Lower leg skin (tissue), 4 donors: ENCODE data around the gene COX4I1. TPM values are rescaled to one million over a fixed set of nuclear protein-coding genes. Genes with fewer than 3 reads are reported as not detected.

ENCODE experiments used
- DNase-seq, 2 donors: peaks; one replicate each; pipeline ENCODE4 v3.0.0-alpha.2; 2019; ENCODE audit warnings: low spot score in 2 of 2
- H3K4me3 ChIP-seq: fragments of 200-600 bp; sonication (generic); 2 replicates; pipeline ENCODE4 v1.5.1; 2017; ENCODE audit warnings: mild to moderate bottlenecking, low read depth; ENCODE audit not compliant: poor library complexity, severe bottlenecking
- POLR2A ChIP-seq, 2 donors: fragments of 450-650 bp; IDR thresholded peaks; one replicate each; pipeline ENCODE4 v1.6.1; 2016 to 2017; ENCODE audit warnings: antibody characterized with exemption in 2 of 2, mild to moderate bottlenecking in 1 of 2, moderate library complexity in 1 of 2
- WGBS, 2 donors: methylation state at CpG; one replicate each; pipeline ENCODE4 v1.1.5; 2018; 5-methylcytosine and 5-hydroxymethylcytosine counted together
- intact Hi-C: fragments of 100-400 bp; cut with DNase I; formaldehyde crosslinking; loops from one replicate; pipeline ENCODE4 v1.15.0; 2023; ENCODE audit warnings: low total_unique reads
- total RNA-seq, 4 donors: library from RNA; depleted of rRNA; stranded (reverse); fragments of >200 nt; gene quantifications; one replicate each; pipeline ENCODE4 v1.1.0, GENCODE V29; 2016
- TF ChIP-seq, protein P1 (sequence below), 3 donors: fragments of 450-650 bp; IDR thresholded peaks; one replicate each; pipeline ENCODE4 v1.5.1; 2016; ENCODE audit warnings: antibody characterized with exemption in 3 of 3, mild to moderate bottlenecking in 3 of 3, moderate library complexity in 2 of 3

The COX4I1 gene
- 100 to 1,000 TPM; 411 to 675 (median 548) TPM for total RNA-seq

GRCh38 chr16:85799497-85800320 is at the start of gene COX4I1, which contains the start of gene EMC8:
Gene COX4I1, plus strand, starts transcription at chr16:85799695. Its CDS starts 1,511 bp downstream, at chr16:85801206.
Gene EMC8, minus strand, starts transcription at chr16:85799544. Its CDS starts 249 bp downstream, at chr16:85799295.
- DNase-seq, result peak; percentile 92 to 99
- intact Hi-C loops, result no loop called here
- 0% methylated on average over 14 to 62 of the region's 87 CpGs for WGBS, 2 donors
- TF ChIP-seq, protein P1, sequence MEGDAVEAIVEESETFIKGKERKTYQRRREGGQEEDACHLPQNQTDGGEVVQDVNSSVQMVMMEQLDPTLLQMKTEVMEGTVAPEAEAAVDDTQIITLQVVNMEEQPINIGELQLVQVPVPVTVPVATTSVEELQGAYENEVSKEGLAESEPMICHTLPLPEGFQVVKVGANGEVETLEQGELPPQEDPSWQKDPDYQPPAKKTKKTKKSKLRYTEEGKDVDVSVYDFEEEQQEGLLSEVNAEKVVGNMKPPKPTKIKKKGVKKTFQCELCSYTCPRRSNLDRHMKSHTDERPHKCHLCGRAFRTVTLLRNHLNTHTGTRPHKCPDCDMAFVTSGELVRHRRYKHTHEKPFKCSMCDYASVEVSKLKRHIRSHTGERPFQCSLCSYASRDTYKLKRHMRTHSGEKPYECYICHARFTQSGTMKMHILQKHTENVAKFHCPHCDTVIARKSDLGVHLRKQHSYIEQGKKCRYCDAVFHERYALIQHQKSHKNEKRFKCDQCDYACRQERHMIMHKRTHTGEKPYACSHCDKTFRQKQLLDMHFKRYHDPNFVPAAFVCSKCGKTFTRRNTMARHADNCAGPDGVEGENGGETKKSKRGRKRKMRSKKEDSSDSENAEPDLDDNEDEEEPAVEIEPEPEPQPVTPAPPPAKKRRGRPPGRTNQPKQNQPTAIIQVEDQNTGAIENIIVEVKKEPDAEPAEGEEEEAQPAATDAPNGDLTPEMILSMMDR (IDR thresholded peaks at IDR 0.05), result no peak
- TF ChIP-seq POLR2A (IDR thresholded peaks at IDR 0.05), result no peak
- peak within 1 kb of the TSS; percentile 96 for H3K4me3 ChIP-seq

DNA sequence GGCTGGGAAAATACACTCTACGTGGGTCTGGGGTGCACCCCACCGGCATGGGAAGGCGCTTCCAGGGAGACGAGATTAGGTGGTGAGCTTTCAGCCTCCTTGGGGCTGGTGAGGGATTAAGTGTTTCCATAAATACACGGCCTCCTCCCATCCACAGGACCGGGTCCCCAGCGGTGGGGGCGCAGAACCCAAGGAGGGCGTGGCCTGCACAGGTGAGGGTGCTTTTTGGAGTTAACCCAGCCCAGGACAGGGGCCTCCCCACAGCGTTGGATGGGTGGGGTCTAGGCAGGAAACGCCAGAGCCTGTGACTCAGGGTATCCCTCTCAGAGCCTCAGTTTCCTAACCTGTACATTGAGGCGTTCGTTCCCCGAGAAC is 49.7 kb upstream of the COX4I1 start:
- DNase-seq, result no peak
- intact Hi-C loops, result no loop called here
- no peak for TF ChIP-seq POLR2A (IDR thresholded peaks at IDR 0.05)
- TF ChIP-seq, protein P1 (IDR thresholded peaks at IDR 0.05), result no peak
- H3K4me3 ChIP-seq, result no peak overlapping the region
- WGBS, 2 donors, result 28 to 31% methylated on average over 14 of the region's 14 CpGs

DNA sequence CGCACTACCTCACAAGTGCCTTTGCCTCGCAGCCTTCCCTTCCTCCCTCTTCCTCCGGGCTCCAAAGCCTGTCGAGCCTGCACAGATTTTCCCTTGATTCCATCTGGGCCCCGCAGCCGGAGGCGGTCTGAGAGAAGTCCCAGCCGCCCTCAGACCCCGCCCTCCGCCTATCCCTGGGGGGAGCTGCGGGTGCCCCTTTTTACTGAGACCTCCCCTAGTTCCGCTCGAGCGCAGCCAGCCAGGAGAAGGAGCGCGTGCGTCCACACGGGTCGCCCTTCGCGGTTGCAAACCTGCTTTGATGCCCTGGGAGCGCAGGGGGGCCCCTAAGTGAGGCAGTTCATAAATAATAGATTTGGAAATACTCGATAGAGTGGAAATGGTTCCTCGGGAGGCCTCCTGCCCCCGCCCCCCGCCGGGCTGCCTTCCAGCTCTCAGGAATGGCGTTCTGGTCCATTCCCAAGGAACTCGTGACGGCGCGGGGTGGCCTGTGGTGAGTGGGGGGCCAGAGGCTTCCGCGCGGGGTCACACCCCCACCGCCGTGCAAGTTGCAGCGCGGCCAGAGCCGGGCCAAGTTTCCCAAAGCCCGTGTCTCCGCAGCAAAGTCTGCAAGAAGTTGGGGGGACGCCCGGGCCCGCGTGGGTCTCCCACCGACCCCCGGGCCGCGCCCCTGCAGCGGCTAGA is 49.2 kb upstream of the COX4I1 start:
- H3K4me3 ChIP-seq, result peak overlapping the region; percentile 29
- no peak for TF ChIP-seq POLR2A (IDR thresholded peaks at IDR 0.05)
- TF ChIP-seq, protein P1 (IDR thresholded peaks at IDR 0.05), result no peak
- no peak for DNase-seq
- intact Hi-C loops, result no loop called here
- WGBS, 2 donors, result 2% methylated on average over 31 to 39 of the region's 51 CpGs

GRCh38 chr16:85750827-85751697 is 48.4 kb upstream of the COX4I1 start, which contains the start of gene C16orf74:
Gene C16orf74, minus strand, starts transcription at chr16:85751096. Its CDS starts 15,879 bp downstream, at chr16:85735217.
- WGBS, 2 donors, result 4 to 7% methylated on average over 39 to 47 of the region's 96 CpGs
- no peak for DNase-seq
- intact Hi-C loops, result no loop called here
- TF ChIP-seq POLR2A (IDR thresholded peaks at IDR 0.05), result no peak
- TF ChIP-seq, protein P1 (IDR thresholded peaks at IDR 0.05), result no peak
- H3K4me3 ChIP-seq, result peak within 1 kb of the TSS; percentile 29

DNA sequence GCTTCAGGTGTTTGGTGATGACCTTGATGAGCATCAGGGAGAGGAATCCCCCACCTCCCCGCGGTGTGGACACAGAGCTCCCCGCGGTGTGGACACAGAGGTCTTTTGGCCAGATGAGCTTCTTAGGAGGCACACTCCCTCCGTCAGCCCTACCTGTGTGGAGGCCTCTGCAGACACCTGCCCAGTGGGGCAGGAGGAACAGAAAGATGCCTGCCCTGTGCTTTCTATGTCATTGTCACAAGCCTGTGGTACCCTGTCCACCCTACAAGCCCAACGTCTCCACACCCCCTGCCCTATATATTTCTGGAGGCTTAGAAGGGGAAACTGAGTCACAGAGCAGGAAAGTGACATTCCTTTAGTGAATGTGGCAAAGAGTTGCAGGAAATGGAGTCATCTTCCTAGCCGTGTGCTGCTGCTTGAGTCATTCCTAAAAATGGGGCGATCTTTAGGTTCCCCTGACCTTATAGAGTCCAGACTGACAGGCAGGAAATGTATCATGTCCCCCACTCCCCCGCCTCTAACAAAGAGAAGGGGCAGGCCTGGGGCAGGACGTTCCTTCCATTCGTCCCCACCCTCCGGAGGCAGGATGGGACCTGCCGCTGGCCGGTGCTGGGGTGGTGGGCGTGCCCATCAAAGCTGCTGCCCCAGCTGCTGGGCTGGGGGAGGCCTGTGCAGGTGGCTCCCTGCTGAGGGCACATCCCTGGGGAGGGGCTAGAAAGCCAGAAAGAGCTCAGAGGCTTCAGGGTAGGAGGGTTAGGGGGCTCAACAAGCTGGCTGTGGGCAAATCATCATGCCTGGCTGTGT is 47.6 kb upstream of the COX4I1 start:
- intact Hi-C loops, result no loop called here
- TF ChIP-seq, protein P1 (IDR thresholded peaks at IDR 0.05), result no peak
- TF ChIP-seq POLR2A (IDR thresholded peaks at IDR 0.05), result no peak
- no peak overlapping the region for H3K4me3 ChIP-seq
- DNase-seq, result no peak
- WGBS, 2 donors, result 19 to 32% methylated on average over 7 to 15 of the region's 15 CpGs
